Left ventricle myocardium inferior (tissue), 1 donor: ENCODE results near the gene DYRK2. TPM values are rescaled to one million over a fixed set of nuclear protein-coding genes. Genes with fewer than 3 reads are reported as not detected.

Source experiments
- DNase-seq: peaks from one replicate; pipeline ENCODE4 v3.0.0-alpha.2; 2020
- H3K27ac ChIP-seq: fragments of 200-600 bp; replicated peaks from 2 replicates; pipeline ENCODE4 v1.8.0; 2021
- H3K27me3 ChIP-seq: fragments of 200-600 bp; 2 replicates; pipeline ENCODE4 v1.8.0; 2021; ENCODE audit warnings: low read depth
- H3K36me3 ChIP-seq: fragments of 200-600 bp; 2 replicates; pipeline ENCODE4 v1.8.0; 2021
- H3K4me1 ChIP-seq: fragments of 200-600 bp; 2 replicates; pipeline ENCODE4 v1.8.0; 2021
- H3K4me3 ChIP-seq: fragments of 200-600 bp; 2 replicates; pipeline ENCODE4 v1.8.0; 2021; ENCODE audit warnings: mild to moderate bottlenecking, moderate library complexity
- H3K9me3 ChIP-seq: fragments of 200-600 bp; replicated peaks from 2 replicates; pipeline ENCODE4 v1.8.0; 2021
- CTCF ChIP-seq: fragments of 200-600 bp; IDR thresholded peaks from 2 replicates; pipeline ENCODE4 v1.8.0; 2021; ENCODE audit warnings: antibody characterized with exemption, mild to moderate bottlenecking, borderline replicate concordance
- intact Hi-C: fragments of 100-400 bp; cut with micrococcal nuclease; formaldehyde crosslinking; loops from one replicate; pipeline ENCODE4 v1.11.0; 2022
- total RNA-seq: library from RNA; stranded (reverse); fragmentation: NEBNext Ultra II Directional; extraction: Animal tissue kit (Norgen Biotek cat#: 25700); gene quantifications from one replicate; pipeline ENCODE4 v1.2.1, GENCODE V29; 2021
- donor health status: DM: no; HTN: yes; CAD: no; lungs with severe emphysema.

DYRK2 gene
- total RNA-seq, 1 donor from 2014 or later, result 42.6 TPM

GRCh38 chr12:67633708-67634107 is 14.8 kb upstream of the DYRK2 start:
- H3K4me3 ChIP-seq, result no peak overlapping the region
- no peak for TF ChIP-seq CTCF
- no peaks in the 10 kb centered on the region for H3K27me3 ChIP-seq
- H3K27ac ChIP-seq, result no peak overlapping the region
- no peaks in the 10 kb centered on the region for H3K36me3 ChIP-seq
- intact Hi-C loops, result no loop called here
- DNase-seq, result peak; percentile 36
- H3K9me3 ChIP-seq, result no peaks in the 10 kb centered on the region
- H3K4me1 ChIP-seq, result peaks cover 9% of the 10 kb centered on the region

- Histone ChIP-seq H3K4me1 (peaks cover 9% of the 10 kb centered on the region), H3K9me3 (no peaks in the 10 kb centered on the region), H3K36me3 (no peaks in the 10 kb centered on the region), H3K27me3 (no peaks in the 10 kb centered on the region), H3K27ac (no peak overlapping the region), H3K4me3 (no peak overlapping the region)
- DNase-seq, result no peak
- intact Hi-C loops, result no loop called here
- TF ChIP-seq CTCF, result no peak
Measured at GRCh38 chr12:67634303-67634761, 14.2 kb upstream of the DYRK2 start.

GRCh38 chr12:67637718-67638117 is 10.8 kb upstream of the DYRK2 start:
- DNase-seq, result no peak

GRCh38 chr12:67638694-67639093 is 9.9 kb upstream of the DYRK2 start:
- DNase-seq, result no peak
- no peaks in the 10 kb centered on the region for H3K4me1 ChIP-seq
- intact Hi-C loops, result no loop called here
- no peak overlapping the region for H3K4me3 ChIP-seq
- no peak for TF ChIP-seq CTCF
- no peak overlapping the region for H3K27ac ChIP-seq
- H3K27me3 ChIP-seq, result no peaks in the 10 kb centered on the region
- H3K36me3 ChIP-seq, result no peaks in the 10 kb centered on the region
- H3K9me3 ChIP-seq, result no peaks in the 10 kb centered on the region

More at GRCh38 chr12:67637718-67638117, 10.8 kb upstream of the DYRK2 start:
- H3K9me3 ChIP-seq, result no peaks in the 10 kb centered on the region
- no peak overlapping the region for H3K27ac ChIP-seq
- H3K36me3 ChIP-seq, result no peaks in the 10 kb centered on the region
- no peak for TF ChIP-seq CTCF
- no peaks in the 10 kb centered on the region for H3K4me1 ChIP-seq
- intact Hi-C loops, result no loop called here
- H3K27me3 ChIP-seq, result no peaks in the 10 kb centered on the region
- no peak overlapping the region for H3K4me3 ChIP-seq

GRCh38 chr12:67640863-67641262 is 7.7 kb upstream of the DYRK2 start:
- Histone ChIP-seq H3K9me3 (no peaks in the 10 kb centered on the region), H3K36me3 (no peaks in the 10 kb centered on the region), H3K4me3 (no peak overlapping the region), H3K27me3 (no peaks in the 10 kb centered on the region), H3K27ac (no peak overlapping the region), H3K4me1 (no peaks in the 10 kb centered on the region)
- no peak for DNase-seq
- no peak for TF ChIP-seq CTCF
- intact Hi-C loops, result no loop called here

GRCh38 chr12:67645126-67645525 is 3.4 kb upstream of the DYRK2 start:
- no peaks in the 10 kb centered on the region for H3K9me3 ChIP-seq
- H3K27me3 ChIP-seq, result no peaks in the 10 kb centered on the region
- H3K4me3 ChIP-seq, result no peak overlapping the region
- no peak overlapping the region for H3K27ac ChIP-seq
- intact Hi-C loops, result no loop called here
- peaks cover 27% of the 10 kb centered on the region for H3K4me1 ChIP-seq
- no peaks in the 10 kb centered on the region for H3K36me3 ChIP-seq
- no peak for DNase-seq
- TF ChIP-seq CTCF, result no peak
